HG03432 (cell line): ENCODE data around the gene STX2.
"Not testable (repeated sequence)": the region's sequence is repeated elsewhere in the genome, so short reads cannot be mapped to it uniquely, and the experiment has no call there.

Source experiments
- ATAC-seq: cut with Tn5 transposase; IDR thresholded peaks from one replicate; pipeline ENCODE4 v1.9.1; 2021; ENCODE audit warnings: mild to moderate bottlenecking, moderate library complexity; ENCODE audit not compliant: unreplicated experiment

The STX2 gene

GRCh38 chr12:130768120-130768519 lies 70.9 kb downstream of the STX2 start:
- no peak for ATAC-seq

- ATAC-seq = no peak
These were observed 72.6 kb downstream of the STX2 start for GRCh38 chr12:130766470-130766869.

DNA sequence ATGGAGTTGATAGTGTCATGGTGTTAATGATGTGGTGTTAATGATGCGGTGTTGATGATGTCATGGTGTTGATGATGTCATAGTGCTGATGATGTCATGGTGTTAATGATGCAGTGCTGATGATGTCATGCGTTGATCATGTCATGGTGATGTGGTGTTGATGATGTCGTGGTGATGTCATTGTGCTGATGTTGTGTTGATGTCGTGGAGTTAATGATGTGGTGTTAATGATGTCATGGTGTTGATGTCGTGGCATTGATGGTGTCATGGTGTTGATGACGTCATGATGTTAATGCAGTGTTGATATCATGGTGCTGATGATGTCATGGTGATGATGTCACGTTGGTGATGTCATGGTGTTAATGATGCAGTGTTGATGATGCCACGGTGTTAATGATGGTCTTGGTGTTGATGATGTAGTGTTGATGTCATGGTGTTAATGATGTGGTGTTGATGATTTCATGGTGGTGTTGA lies 73.8 kb downstream of the STX2 start:
- no peak for ATAC-seq

DNA sequence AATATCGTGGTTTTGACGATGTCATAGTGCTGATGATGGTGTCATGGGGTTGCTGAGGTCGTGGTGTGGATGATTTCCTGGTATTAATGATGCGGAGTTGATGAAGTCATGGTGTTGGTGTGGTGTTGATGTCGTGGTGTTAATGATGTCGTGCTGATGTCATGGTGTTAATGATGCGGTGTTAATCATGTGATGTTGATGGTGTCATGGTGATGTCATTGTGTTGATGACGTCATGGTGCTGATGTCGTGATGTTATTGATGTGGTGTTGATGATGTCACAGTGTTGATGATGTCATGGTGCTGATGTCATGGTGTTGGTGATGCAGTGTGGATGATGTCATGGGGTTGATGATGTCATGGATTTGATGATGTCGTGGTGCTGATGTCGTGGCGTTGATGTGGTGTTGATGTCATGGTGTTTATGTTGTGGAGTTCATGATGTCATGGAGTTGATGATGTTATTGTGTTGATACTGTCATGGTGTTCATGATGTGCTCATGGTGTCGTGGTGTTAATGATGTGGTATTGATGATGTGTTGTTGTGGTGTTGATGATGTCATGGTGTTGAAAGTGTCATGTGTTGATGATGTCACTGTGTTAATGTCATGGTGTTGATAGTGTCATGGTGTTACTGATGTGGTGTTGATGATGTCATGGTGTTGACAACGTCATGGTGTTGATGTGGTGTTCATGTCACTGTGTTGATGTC lies 74.4 kb downstream of the STX2 start:
- no peak for ATAC-seq

GRCh38 chr12:130764073-130764472 lies 75.0 kb downstream of the STX2 start:
- ATAC-seq = no peak

DNA sequence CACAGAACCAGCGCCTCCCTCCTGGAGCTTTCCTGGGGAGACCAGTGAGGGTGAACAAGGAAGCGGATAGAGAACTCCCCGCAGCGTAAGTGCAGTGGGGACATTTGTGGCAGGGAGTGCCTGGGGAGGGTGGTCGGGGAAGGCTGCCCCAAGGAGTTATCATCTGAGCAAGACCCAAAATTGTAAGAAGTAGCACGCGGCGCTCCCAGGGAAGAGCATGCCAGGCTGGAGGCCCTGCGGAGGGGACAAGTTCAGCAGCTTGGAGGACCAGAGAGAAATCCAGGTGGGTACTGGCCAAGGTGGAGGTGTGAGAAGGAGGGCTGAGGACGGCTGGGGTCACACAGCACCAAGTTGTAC lies 76.8 kb downstream of the STX2 start:
- no peak for ATAC-seq

DNA sequence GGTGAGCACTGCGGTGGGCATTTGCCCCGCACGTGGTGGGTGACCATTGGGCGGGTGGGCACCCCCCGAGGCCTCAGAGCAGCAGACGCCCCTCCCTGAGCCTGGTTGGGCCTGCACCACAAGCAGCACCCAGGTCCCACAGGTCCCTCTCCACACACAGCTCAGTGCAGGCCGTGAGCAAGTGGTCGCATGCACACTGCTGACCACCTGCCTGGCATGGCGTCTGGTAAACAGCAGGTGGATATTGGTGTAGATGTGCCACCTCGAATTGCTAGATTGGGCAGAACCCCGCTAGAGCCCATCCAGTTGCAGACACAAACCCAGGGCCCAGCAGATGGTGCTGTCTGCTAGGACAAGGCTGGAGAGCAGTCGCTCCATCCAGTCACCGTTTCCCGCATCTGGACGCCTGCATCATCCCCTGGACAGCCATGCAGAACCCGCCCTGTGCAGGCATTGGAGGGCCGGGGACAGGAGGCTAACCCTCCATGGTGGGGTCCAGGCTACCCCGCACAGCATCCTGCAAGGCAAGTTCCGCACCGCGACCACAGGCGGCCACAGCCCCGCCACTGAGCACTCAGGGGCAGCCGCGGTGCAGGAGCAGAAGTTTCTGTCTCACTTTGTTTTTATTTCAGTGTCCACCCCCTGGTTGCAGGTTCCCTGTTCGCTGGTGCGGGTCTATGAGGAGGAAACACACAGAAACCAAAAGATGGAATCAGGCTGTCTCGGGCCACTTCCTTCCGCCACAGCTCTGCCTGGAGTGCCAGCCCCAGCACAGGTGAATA lies 77.3 kb downstream of the STX2 start:
- ATAC-seq = peak; percentile 68

DNA sequence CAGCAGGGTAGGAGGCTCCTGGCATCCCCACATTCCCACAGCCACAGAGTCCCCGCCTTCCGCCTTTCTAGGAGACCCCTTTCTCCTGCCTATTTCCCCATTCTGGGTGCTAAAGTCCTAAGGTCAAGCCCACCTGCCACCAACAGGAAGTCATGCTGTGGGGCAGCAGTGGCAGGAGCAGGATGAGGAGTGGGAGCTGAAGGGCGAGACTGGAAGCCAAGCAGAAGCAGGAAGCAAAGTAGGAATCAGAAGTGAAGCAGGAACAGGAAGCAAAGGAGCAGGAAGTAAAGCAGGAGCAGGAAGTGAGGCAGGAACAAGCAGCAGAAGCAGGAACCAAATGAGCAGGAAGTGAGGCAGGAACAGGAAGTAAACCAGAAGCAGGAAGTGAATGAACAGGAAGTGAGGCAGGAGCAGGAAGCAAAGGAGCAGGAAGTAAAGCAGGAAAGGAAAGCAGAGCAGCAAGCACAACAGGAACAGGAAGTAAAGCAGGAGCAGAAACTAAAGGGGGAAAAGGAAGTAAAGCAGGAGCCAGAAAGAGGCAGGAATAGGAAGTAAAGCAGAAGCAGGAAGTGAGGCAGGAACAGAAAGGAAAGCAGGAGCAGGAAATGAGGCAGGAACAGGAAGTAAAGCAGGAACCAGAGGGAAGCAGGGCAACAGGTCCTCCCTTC lies 84.7 kb downstream of the STX2 start:
- ATAC-seq = no peak

GRCh38 chr12:130752692-130753230 lies 86.3 kb downstream of the STX2 start:
- no peak for ATAC-seq

DNA sequence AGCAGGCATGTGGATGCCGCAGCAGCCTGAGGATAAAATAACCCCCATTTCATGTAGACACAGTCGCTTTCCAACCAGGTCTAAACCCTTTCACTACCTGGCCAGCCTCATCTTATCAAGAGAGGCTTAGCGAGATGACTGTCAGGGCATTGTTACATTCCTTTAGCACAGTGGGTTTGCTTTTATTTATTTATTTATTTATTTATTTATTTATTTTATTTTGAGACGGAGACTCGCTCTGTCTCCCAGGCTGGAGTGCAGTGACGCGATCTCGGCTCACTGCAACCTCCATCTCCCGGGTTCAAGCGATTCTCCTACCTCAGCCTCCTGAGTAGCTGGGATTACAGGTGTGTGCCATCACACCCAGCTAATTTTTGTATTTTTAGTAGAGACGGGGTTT lies 87.0 kb downstream of the STX2 start:
- ATAC-seq = not testable (repeated sequence)

DNA sequence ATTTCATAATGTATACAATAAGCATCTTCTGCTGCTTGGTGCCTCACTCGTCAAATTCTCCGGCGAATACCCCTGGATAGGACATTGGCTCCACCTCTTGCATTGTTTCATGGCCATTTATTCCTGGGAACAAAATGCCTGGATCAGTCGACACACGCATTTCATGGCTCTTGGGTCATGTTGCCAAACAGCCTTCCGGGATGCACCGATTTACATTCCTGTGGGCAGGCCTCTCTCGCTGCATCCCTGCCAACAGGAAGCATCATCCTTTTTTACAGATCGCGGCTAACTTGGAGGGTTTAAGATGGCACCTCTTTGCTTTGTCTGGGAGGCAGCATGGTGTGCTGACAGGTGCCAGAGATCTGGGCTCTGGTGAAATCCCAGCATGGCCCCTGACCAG lies 90.3 kb downstream of the STX2 start:
- ATAC-seq = no peak

DNA sequence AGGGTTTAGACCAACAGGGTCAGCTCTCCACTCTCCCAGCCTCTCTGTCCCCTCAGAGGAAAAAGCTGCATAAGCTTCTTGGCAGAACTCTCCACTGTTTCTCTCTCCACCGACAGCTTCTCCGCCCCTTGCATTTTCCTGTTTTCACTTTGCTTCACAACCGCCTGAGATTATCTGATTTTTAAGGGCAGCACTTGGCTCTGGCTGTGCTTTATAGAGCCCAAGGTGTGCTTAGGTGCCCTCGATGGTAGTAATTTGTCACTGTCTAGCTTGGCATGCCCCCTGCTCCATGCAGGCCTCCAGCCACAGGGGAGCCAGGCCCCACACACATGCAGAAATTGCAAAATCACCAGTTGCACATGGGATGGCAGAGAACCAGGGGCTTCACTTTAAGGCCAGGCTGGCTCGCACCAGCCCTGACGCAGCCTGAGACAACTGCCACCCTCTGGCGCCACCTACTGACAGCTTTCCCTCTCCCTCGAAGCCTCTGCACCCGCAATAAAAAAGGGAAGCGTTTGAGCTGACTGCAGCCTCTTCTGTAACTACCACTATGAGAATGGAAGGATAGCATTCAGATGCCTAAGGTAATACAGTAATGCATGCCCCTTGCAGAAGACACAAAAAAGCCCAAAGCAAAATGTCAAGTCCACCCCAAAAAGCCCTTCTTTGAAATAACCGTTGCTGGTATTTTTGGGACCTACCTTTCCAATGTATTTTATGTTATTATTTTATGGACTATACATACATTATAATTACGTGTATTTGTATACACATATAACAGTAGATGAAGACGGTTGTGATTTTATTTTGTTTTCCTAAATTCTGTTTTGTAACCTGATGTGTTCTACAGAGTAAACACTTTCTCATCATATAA lies 90.9 kb downstream of the STX2 start:
- ATAC-seq = peak; percentile 97

GRCh38 chr12:130746546-130746945 lies 92.5 kb downstream of the STX2 start:
- ATAC-seq = no peak

GRCh38 chr12:130745921-130746320 lies 93.1 kb downstream of the STX2 start:
- ATAC-seq = no peak

DNA sequence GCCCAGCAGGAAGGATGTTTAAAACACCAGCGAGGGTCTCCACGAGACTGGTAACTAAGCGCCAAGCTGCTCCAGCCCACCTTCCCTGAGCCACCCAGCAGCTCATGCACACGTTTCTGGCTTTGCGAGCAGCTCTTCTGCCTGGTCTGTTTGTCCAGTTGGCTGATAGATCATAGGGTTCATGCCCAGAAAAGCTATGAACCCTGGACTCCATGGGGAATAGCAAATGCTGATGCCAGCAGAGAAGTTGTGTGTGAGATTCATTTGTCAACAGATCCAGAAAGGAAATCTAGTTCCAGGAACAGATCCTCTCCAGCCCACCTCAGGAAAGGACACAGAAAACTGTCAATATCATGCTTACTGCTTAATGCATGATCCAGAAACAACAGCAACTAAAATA lies 94.8 kb downstream of the STX2 start:
- no peak for ATAC-seq

DNA sequence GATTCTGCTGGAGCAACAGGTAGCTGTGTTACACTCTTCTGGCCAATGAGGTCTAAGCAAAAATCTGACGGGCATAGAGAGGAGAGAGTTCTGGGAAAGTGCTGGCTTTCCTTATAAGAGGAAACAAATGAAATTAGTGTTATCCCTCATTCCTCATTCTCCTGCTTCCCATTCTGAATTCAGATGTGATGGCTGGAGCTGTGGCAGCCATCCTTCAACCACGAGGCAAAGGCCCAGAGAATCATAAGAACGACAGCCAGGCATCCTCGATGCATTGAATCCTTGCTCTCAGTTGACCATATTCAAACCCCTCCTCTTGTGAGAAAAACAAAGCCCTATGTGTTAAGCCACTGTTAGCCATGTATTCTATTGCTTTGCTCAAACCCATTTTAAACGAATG lies 95.4 kb downstream of the STX2 start:
- no peak for ATAC-seq

- no peak for ATAC-seq
These were observed 95.9 kb downstream of the STX2 start for GRCh38 chr12:130743176-130743575.

DNA sequence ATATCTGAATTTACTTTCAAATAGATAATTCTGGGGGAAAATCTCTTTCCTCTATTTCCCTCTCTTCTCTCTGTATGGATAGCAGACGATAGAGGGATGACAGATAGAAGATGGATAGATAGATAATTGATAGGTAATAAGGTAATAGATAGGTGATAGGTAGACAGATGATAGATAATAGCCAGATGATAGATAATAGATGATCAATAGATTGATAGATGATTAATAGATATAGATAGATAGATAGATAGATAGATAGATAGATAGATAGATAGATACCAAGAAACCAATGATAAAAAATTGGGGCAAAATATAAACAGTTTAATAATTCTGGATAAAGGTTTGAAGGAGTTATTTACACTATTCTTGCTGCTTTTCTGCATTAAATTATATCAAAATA lies 96.3 kb downstream of the STX2 start:
- ATAC-seq = no peak

- ATAC-seq = no peak
These were observed 96.9 kb downstream of the STX2 start for GRCh38 chr12:130742112-130742511.
